Raji (cell line): Measurements from ENCODE around the gene SLTM.

Experiments used
- POLR2A ChIP-seq: IDR thresholded peaks from 2 replicates; pipeline ENCODE4 v1.6.1; 2011; ENCODE audit warnings: low read depth, low read length, control low read depth; ENCODE audit not compliant: insufficient read depth

SLTM gene

GRCh38 chr15:58933281-58934113, at the start of gene SLTM:
Gene SLTM, minus strand, starts transcription at chr15:58933679. Its CDS starts 114 bp downstream, at chr15:58933565.
- peak; percentile 96 for TF ChIP-seq POLR2A

- TF ChIP-seq POLR2A = no peak
Measured at GRCh38 chr15:58983261-58983660, 49.8 kb upstream of the SLTM start.

- TF ChIP-seq POLR2A = no peak
Measured at GRCh38 chr15:58981808-58982475, 48.5 kb upstream of the SLTM start.

GRCh38 chr15:58980351-58980939, 47.0 kb upstream of the SLTM start:
- TF ChIP-seq POLR2A = no peak

- no peak for TF ChIP-seq POLR2A
Measured at GRCh38 chr15:58977887-58978286, 44.4 kb upstream of the SLTM start.

GRCh38 chr15:58967479-58967878, 34.0 kb upstream of the SLTM start:
- no peak for TF ChIP-seq POLR2A

GRCh38 chr15:58966698-58967097, 33.2 kb upstream of the SLTM start:
- no peak for TF ChIP-seq POLR2A

- TF ChIP-seq POLR2A = no peak
Measured at GRCh38 chr15:58962662-58963565, 29.4 kb upstream of the SLTM start.

GRCh38 chr15:58962136-58962535, 28.7 kb upstream of the SLTM start:
- no peak for TF ChIP-seq POLR2A

- no peak for TF ChIP-seq POLR2A
Measured at GRCh38 chr15:58958811-58959210, 25.3 kb upstream of the SLTM start.

- TF ChIP-seq POLR2A = no peak
Measured at GRCh38 chr15:58957101-58957973, 23.9 kb upstream of the SLTM start.

GRCh38 chr15:58952751-58953150, 19.3 kb upstream of the SLTM start:
- no peak for TF ChIP-seq POLR2A

- TF ChIP-seq POLR2A = no peak
Measured at GRCh38 chr15:58951388-58952007, 18.0 kb upstream of the SLTM start.

GRCh38 chr15:58947179-58947578, 13.7 kb upstream of the SLTM start:
- no peak for TF ChIP-seq POLR2A
